ENCODE measurements around the gene NUP133. TPM values are rescaled to one million over a fixed set of nuclear protein-coding genes. Genes with fewer than 3 reads are reported as not detected.

NUP133 gene
- polyA plus RNA-seq, 3 donors, result 9.0 to 12.8 (median 12.4) TPM

DNA sequence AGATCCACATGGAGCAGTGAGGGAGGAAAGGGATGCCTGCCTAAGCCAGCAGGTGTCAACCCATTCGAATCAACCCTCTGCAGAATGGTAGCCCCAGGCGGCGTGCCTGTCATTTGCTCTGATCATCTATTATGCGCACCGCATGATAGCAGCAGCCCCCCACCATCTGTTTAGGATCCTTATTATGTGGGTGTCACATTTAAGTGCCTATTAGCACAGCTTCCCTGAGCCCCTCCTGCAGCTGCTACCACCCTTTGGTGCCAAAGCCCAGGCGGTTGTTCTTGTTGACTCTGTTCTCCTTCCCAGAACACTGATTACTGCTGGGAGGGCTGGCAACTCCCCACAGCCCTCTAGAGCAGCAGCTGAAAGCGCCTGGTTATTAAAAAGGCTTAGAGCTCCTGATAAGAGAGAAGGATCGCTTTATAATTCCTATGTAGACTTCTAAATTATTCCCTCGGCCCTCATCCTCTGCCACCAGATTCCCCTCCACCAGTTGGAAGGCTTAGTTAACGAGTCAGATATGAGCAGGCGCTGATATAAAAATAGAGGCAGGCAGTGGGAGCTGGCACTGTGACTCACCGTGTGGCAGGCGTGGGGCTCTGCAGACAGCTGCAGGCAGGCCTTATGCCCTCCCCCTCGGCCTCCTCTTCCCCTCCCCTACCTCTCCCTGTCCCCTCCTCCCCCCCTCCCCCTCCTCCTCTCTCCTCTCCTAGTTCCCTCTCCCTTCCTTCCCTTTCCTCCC lies 97.3 kb downstream of the NUP133 start:
- peak overlapping the region; percentile 9 to 89 for H3K4me3 Mint-ChIP-seq

DNA sequence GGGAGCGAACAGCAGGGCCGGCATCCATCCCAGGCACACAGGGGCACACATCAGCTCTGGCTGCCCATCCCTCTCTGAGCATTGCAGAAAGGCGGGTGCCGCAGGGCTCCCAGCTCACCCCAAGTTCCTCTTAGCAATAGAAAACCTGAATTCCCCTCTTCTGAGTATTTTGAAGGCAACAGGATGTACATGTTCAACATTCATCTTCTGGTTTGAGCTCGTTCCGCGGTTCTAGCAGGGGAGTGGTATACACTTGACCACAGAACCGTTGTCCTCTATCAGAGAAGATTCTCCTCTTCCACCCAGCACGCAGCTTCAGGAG lies 97.8 kb downstream of the NUP133 start:
- peaks cover 39 to 45% of the 10 kb centered on the region in 2 donors for H3K4me1 ChIP-seq (ENCODE audit: control insufficient read depth in 1 of 2, insufficient read depth in 2 of 2, low read length in 2 of 2)
- DNase-seq, result peak; percentile 22 to 47 (median 31)
- peak overlapping the region in 1 of 2 donors; percentile 27 for H3K27ac ChIP-seq (ENCODE audit: low read depth in 1 of 2, low read length in 2 of 2)
- H3K36me3 Mint-ChIP-seq, result peaks cover 0 to 3% of the 10 kb centered on the region in 2 donors
- TF ChIP-seq, protein P1, sequence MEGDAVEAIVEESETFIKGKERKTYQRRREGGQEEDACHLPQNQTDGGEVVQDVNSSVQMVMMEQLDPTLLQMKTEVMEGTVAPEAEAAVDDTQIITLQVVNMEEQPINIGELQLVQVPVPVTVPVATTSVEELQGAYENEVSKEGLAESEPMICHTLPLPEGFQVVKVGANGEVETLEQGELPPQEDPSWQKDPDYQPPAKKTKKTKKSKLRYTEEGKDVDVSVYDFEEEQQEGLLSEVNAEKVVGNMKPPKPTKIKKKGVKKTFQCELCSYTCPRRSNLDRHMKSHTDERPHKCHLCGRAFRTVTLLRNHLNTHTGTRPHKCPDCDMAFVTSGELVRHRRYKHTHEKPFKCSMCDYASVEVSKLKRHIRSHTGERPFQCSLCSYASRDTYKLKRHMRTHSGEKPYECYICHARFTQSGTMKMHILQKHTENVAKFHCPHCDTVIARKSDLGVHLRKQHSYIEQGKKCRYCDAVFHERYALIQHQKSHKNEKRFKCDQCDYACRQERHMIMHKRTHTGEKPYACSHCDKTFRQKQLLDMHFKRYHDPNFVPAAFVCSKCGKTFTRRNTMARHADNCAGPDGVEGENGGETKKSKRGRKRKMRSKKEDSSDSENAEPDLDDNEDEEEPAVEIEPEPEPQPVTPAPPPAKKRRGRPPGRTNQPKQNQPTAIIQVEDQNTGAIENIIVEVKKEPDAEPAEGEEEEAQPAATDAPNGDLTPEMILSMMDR (IDR thresholded peaks at IDR 0.05), result no peak
- no peaks in the 10 kb centered on the region for H4K20me1 ChIP-seq (ENCODE audit: insufficient read depth, low read length)
- H3K9me3 ChIP-seq (replicated peaks in 1 of 2; ENCODE audit: control insufficient read depth in 1 of 2, insufficient read depth in 1 of 2, low read length in 2 of 2), result peaks cover 0 to 9% of the 10 kb centered on the region in 2 donors
- no peak overlapping the region for H2AFZ ChIP-seq (ENCODE audit: insufficient read depth, low read depth, low read length, poor library complexity, severe bottlenecking)
- H3K36me3 ChIP-seq (replicated peaks in 1 of 2; ENCODE audit: control insufficient read depth in 1 of 2, insufficient read depth in 2 of 2, low read length in 2 of 2), result no peaks in the 10 kb centered on the region
- peak overlapping the region; percentile 65 for H3K4me2 ChIP-seq (replicated peaks; ENCODE audit: extremely low read depth, low read length, poor library complexity, severe bottlenecking)
- peak overlapping the region in 1 of 3 experiments; percentile 52 for H3K4me3 ChIP-seq (replicated peaks in 1 of 3; ENCODE audit: low read depth in 2 of 3, low read length in 3 of 3)
- H3K27me3 ChIP-seq (ENCODE audit: control insufficient read depth in 2 of 2, insufficient read depth in 2 of 2, low read length in 2 of 2), result peaks cover 23 to 62% of the 10 kb centered on the region in 2 donors
- H3K4me3 Mint-ChIP-seq, result peak overlapping the region; percentile 20 to 89
- intact Hi-C loops (cut with micrococcal nuclease), result no loop called here
- H3K9me3 Mint-ChIP-seq, result peaks cover 0 to 14% (median 3%) of the 10 kb centered on the region in 7 donors
- 23% methylated on average over 4 of the region's 9 CpGs for WGBS (ENCODE audit: insufficient coverage)
- H3K27me3 Mint-ChIP-seq (ENCODE audit: low read depth in 3 of 3), result peaks cover 54 to 78% (median 65%) of the 10 kb centered on the region in 3 donors
- H3K27ac Mint-ChIP-seq, result peak overlapping the region in 1 of 7 donors; percentile 72
- H3K79me2 ChIP-seq (ENCODE audit: insufficient read depth, low read length), result no peaks in the 10 kb centered on the region
- H3K9ac ChIP-seq (ENCODE audit: insufficient read depth, low read length, poor library complexity, severe bottlenecking), result no peak overlapping the region
- peaks cover 41% of the 10 kb centered on the region for H3K4me1 Mint-ChIP-seq

More for the DNA sequence above, 97.3 kb downstream of the NUP133 start:
- DNase-seq, result peak; percentile 20 to 40 (median 35)
- intact Hi-C loops (cut with micrococcal nuclease), result no loop called here
- H3K4me1 ChIP-seq (ENCODE audit: control insufficient read depth in 1 of 2, insufficient read depth in 2 of 2, low read length in 2 of 2), result peaks cover 40 to 45% of the 10 kb centered on the region in 2 donors
- peaks cover 0 to 14% (median 3%) of the 10 kb centered on the region in 7 donors for H3K9me3 Mint-ChIP-seq
- H2AFZ ChIP-seq (ENCODE audit: insufficient read depth, low read depth, low read length, poor library complexity, severe bottlenecking), result no peak overlapping the region
- peaks cover 41% of the 10 kb centered on the region for H3K4me1 Mint-ChIP-seq
- peak overlapping the region in 1 of 3 experiments; percentile 52 for H3K4me3 ChIP-seq (replicated peaks in 1 of 3; ENCODE audit: low read depth in 2 of 3, low read length in 3 of 3)
- H3K36me3 ChIP-seq (replicated peaks in 1 of 2; ENCODE audit: control insufficient read depth in 1 of 2, insufficient read depth in 2 of 2, low read length in 2 of 2), result no peaks in the 10 kb centered on the region
- 53% methylated on average over 5 of the region's 14 CpGs for WGBS (ENCODE audit: insufficient coverage)
- H3K4me2 ChIP-seq (replicated peaks; ENCODE audit: extremely low read depth, low read length, poor library complexity, severe bottlenecking), result peak overlapping the region; percentile 65
- H3K27ac ChIP-seq (ENCODE audit: low read depth in 1 of 2, low read length in 2 of 2), result peak overlapping the region in 1 of 2 donors; percentile 27
- peaks cover 0 to 3% of the 10 kb centered on the region in 2 donors for H3K36me3 Mint-ChIP-seq
- peaks cover 20 to 56% of the 10 kb centered on the region in 2 donors for H3K27me3 ChIP-seq (ENCODE audit: control insufficient read depth in 2 of 2, insufficient read depth in 2 of 2, low read length in 2 of 2)
- no peaks in the 10 kb centered on the region for H3K79me2 ChIP-seq (ENCODE audit: insufficient read depth, low read length)
- H3K27ac Mint-ChIP-seq, result peak overlapping the region in 2 of 7 donors; percentile 22 to 46
- H3K27me3 Mint-ChIP-seq (ENCODE audit: low read depth in 3 of 3), result peaks cover 49 to 73% (median 60%) of the 10 kb centered on the region in 3 donors
- H3K9ac ChIP-seq (ENCODE audit: insufficient read depth, low read length, poor library complexity, severe bottlenecking), result no peak overlapping the region
- no peaks in the 10 kb centered on the region for H4K20me1 ChIP-seq (ENCODE audit: insufficient read depth, low read length)
- H3K9me3 ChIP-seq (replicated peaks in 1 of 2; ENCODE audit: control insufficient read depth in 1 of 2, insufficient read depth in 1 of 2, low read length in 2 of 2), result peaks cover 0 to 9% of the 10 kb centered on the region in 2 donors
- TF ChIP-seq, protein P1 (IDR thresholded peaks at IDR 0.05), result no peak
